GM18951 (cell line): Measurements from ENCODE around the gene GFRA4.

Experiments used
- POLR2A ChIP-seq: IDR thresholded peaks from 4 replicates; pipeline ENCODE4 v1.6.1; 2011; ENCODE audit warnings: mild to moderate bottlenecking; ENCODE audit not compliant: insufficient read length, insufficient read depth; ENCODE audit errors: extremely low read depth
- in situ Hi-C: fragments of 300-500 bp; cut with MboI; formaldehyde crosslinking; loops from one replicate; pipeline ENCODE4 v1.12.0; 2022; ENCODE audit warnings: low sequenced_read_pairs, mixed read lengths, inconsistent platforms; ENCODE audit not compliant: unreplicated experiment

The GFRA4 gene

GRCh38 chr20:3673221-3674070 lies 10.2 kb upstream of the GFRA4 start:
- no peak for TF ChIP-seq POLR2A
- in situ Hi-C loops: no loop called here

GRCh38 chr20:3672547-3673171 lies 9.5 kb upstream of the GFRA4 start:
- no peak for TF ChIP-seq POLR2A
- in situ Hi-C loops: no loop called here

- no peak for TF ChIP-seq POLR2A
- in situ Hi-C loops: no loop called here
Measured at GRCh38 chr20:3671986-3672546, 8.9 kb upstream of the GFRA4 start.

GRCh38 chr20:3670945-3671344 lies 7.7 kb upstream of the GFRA4 start:
- TF ChIP-seq POLR2A: no peak
- in situ Hi-C loops: no loop called here

GRCh38 chr20:3670511-3670910 lies 7.3 kb upstream of the GFRA4 start:
- no peak for TF ChIP-seq POLR2A
- in situ Hi-C loops: no loop called here

- in situ Hi-C loops: no loop called here
- no peak for TF ChIP-seq POLR2A
Measured at GRCh38 chr20:3669710-3670367, 6.6 kb upstream of the GFRA4 start.

- TF ChIP-seq POLR2A: no peak
- in situ Hi-C loops: no loop called here
Measured at GRCh38 chr20:3667434-3668037, 4.3 kb upstream of the GFRA4 start.

- TF ChIP-seq POLR2A: no peak
- in situ Hi-C loops: no loop called here
Measured at GRCh38 chr20:3663858-3664257, 659 bp upstream of the GFRA4 start.

GRCh38 chr20:3661814-3662665 lies 1.2 kb downstream of the GFRA4 start:
- TF ChIP-seq POLR2A: no peak
- in situ Hi-C loops: no loop called here

- no peak for TF ChIP-seq POLR2A
Measured at GRCh38 chr20:3661060-3661813, 2.0 kb downstream of the GFRA4 start.

GRCh38 chr20:3660262-3661059 lies 2.7 kb downstream of the GFRA4 start:
- no peak for TF ChIP-seq POLR2A
- in situ Hi-C loops: no loop called here

More at GRCh38 chr20:3661060-3661813, 2.0 kb downstream of the GFRA4 start:
- in situ Hi-C loops: no loop called here
